ENCODE results near the gene TRIM46.

Gene TRIM46

DNA sequence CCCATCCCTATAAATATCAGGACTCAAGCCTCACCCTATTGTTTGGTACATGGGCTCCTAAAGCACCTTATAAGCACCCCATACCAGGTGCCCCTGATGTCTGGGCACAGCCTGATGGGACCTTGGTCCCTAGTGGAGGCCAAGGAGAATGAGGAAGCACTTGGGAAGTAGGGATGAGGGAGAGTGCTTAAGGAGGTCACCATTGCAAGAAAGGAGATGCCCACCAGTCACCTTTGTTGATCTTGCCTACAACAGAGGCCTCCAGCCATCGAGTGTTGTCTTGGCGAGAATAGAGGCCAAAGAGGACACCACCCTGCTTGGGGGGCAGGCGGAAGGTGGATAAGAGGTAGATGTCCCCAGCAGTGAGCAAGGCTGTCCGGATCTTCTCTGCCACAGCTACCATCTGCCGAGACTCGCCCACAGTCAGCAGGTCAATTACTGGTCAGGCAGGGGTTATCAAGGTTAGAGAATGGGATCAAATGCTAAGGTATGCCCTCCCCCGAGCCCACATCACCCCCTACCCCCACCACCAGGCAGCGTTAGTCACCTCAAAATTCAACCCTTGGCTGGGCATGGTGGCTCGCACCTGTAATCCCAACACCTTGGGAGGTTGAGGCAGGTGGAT, 32.4 kb downstream of the TRIM46 start:
- Histone ChIP-seq H3K36me3 (peaks cover 33% of the 10 kb centered on the region), H3K9me3 (ENCODE audit: severe bottlenecking) (no peaks in the 10 kb centered on the region), H3K27me3 (ENCODE audit: insufficient read depth, low read depth, severe bottlenecking) (no peaks in the 10 kb centered on the region), H3K4me3 (ENCODE audit: low read depth, low read length) (no peak overlapping the region), H3K27ac (no peak overlapping the region)
- DNase-seq = no peak
- TF ChIP-seq, protein P1, sequence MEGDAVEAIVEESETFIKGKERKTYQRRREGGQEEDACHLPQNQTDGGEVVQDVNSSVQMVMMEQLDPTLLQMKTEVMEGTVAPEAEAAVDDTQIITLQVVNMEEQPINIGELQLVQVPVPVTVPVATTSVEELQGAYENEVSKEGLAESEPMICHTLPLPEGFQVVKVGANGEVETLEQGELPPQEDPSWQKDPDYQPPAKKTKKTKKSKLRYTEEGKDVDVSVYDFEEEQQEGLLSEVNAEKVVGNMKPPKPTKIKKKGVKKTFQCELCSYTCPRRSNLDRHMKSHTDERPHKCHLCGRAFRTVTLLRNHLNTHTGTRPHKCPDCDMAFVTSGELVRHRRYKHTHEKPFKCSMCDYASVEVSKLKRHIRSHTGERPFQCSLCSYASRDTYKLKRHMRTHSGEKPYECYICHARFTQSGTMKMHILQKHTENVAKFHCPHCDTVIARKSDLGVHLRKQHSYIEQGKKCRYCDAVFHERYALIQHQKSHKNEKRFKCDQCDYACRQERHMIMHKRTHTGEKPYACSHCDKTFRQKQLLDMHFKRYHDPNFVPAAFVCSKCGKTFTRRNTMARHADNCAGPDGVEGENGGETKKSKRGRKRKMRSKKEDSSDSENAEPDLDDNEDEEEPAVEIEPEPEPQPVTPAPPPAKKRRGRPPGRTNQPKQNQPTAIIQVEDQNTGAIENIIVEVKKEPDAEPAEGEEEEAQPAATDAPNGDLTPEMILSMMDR (IDR thresholded peaks at IDR 0.05; ENCODE audit: low read depth, low read length) = no peak

DNA sequence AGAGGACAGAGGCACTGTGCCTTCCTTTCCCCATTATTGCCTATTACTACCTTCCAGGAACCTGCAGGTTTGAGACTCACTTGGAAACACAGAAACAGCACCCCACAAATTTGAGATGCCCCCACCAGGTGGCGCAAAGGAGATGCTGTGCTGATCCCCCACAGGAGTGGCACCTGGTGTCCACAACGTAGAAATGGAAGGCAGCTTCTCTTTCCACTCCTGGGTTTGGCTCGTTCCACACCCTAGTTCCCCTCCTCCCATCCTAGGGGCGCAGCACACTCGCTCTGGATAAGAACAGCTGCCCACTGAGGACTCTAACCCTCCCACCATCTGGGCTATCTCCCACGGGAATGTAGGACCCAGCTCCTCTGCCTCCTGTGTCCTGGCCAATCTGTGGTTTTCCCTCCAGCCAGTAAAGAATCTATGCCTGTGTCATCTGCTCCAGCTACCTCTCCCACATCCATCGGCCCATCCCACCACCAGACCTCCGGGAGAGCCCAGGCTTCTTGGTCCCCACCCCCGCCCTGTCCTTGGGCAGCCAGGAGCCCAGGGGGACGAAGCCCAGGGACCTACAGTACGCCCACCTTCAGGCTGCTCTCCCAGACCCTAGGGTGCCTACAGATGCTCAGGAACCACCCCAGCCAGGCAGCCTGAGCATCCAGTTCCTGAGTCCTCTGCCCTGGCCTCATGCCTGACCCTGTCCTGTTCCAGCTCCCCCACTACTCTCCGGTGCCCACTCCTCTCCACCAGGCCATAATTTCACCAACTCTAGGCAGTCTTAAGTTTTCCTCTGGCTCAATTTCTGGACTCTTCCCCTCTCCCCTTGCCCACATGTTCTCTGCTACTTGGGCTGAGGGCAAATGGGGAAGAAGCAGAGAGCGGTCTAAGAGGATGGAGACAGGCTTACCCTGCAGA, 33.5 kb downstream of the TRIM46 start:
- peak overlapping the region; percentile 96 for H3K27ac ChIP-seq
- peak overlapping the region; percentile 97 for H3K4me3 ChIP-seq (ENCODE audit: low read depth, low read length)
- peak; percentile 99 for DNase-seq
- no peaks in the 10 kb centered on the region for H3K27me3 ChIP-seq (ENCODE audit: insufficient read depth, low read depth, severe bottlenecking)
- no peaks in the 10 kb centered on the region for H3K9me3 ChIP-seq (ENCODE audit: severe bottlenecking)
- TF ChIP-seq, protein P1 (IDR thresholded peaks at IDR 0.05; ENCODE audit: low read depth, low read length) = peak; percentile 100
- peaks cover 26% of the 10 kb centered on the region for H3K36me3 ChIP-seq

DNA sequence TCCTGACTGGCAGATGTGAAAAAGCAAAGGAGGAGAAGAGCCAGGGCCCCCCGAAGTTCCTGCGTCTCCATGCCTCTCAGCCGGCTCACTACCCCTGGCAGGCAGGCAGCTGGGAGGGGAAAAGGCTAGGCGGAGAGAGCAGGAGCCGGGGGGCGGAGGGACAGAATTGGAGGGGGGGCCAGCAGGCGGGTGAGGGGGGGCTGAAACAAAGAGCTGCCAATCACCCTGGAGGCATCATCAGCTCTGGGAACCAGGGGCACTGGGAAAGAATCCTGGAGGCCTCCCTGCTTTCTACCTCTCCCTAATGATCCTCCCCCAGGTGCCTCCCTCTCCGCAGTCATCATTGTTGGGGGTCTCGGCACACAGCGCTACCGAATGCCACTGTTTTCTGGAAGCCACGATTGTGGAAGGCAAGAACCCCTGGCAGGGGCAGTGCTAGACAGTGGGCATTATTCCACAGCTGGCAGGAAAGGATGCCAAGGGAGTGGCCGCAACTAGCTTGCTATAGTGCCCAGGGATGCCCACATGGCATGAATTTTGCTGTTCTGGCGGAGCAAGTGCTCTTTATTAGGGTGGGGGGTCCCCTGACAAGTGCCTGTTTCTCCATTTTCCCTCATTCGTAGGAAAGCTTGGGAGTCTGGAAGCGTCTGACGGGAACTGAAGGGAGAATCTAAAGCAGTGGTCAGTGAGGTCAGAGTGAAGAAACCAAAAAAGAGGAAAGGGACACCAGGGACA, 34.3 kb downstream of the TRIM46 start, which contains the start of gene THBS3:
Gene THBS3 (minus strand): TSS at position 92 of the 735 bp plus-strand sequence. CDS start 21 bp downstream, at position 71.
- peak within 1 kb of the TSS; percentile 97 for H3K4me3 ChIP-seq (ENCODE audit: low read depth, low read length)
- TF ChIP-seq, protein P1 (IDR thresholded peaks at IDR 0.05; ENCODE audit: low read depth, low read length) = no peak
- H3K36me3 ChIP-seq = peaks cover 18% of the 10 kb centered on the region
- no peaks in the 10 kb centered on the region for H3K9me3 ChIP-seq (ENCODE audit: severe bottlenecking)
- H3K27ac ChIP-seq = peak within 1 kb of the TSS; percentile 96
- peak; percentile 91 for DNase-seq
- H3K27me3 ChIP-seq (ENCODE audit: insufficient read depth, low read depth, severe bottlenecking) = no peaks in the 10 kb centered on the region

DNA sequence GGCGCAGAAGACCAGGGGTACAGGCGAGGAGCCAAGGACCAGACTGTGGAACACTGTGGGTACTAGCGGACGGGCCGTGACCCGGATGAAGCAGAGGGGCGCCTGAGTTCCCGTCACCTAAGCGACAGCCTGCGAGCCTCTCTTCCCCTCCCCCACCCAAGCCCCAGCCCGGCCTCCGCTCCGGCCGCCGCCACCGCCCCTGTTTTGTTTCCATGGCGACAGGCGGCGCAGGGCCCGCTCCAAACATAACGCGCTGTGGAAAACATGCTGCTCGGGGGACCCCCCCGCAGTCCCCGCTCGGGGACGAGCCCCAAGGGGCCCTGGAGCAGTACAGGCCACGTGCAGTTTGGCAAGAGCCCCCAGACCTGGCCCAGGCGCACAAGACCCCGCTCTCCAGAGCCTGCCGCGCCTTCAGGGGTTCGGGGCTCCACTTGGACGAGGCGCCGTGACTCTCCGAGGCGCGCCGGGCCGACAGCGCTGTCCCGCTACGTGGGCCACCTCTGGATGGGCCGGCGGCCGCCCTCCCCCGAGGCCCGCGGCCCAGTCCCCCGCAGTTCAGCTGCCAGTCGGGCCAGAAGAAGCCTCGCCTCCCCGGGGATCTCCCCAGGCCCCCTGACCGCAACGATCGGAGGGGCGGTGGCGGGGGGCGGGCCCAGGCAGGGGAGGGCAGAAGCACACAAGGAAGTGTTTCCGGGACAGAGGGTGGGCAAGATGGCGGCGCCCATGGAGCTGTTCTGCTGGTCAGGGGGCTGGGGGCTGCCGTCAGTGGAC, 35.1 kb downstream of the TRIM46 start, which contains the start of gene MTX1:
Gene MTX1 (plus strand): TSS at position 155 of the 771 bp plus-strand sequence. CDS start 110 bp downstream, at position 265.
- Histone ChIP-seq H3K27me3 (ENCODE audit: insufficient read depth, low read depth, severe bottlenecking) (no peaks in the 10 kb centered on the region), H3K36me3 (peaks cover 14% of the 10 kb centered on the region), H3K27ac (peak within 1 kb of the TSS; percentile 96), H3K9me3 (ENCODE audit: severe bottlenecking) (no peaks in the 10 kb centered on the region), H3K4me3 (ENCODE audit: low read depth, low read length) (peak within 1 kb of the TSS; percentile 97)
- TF ChIP-seq, protein P1 (IDR thresholded peaks at IDR 0.05; ENCODE audit: low read depth, low read length) = no peak
- DNase-seq = peak; percentile 99

DNA sequence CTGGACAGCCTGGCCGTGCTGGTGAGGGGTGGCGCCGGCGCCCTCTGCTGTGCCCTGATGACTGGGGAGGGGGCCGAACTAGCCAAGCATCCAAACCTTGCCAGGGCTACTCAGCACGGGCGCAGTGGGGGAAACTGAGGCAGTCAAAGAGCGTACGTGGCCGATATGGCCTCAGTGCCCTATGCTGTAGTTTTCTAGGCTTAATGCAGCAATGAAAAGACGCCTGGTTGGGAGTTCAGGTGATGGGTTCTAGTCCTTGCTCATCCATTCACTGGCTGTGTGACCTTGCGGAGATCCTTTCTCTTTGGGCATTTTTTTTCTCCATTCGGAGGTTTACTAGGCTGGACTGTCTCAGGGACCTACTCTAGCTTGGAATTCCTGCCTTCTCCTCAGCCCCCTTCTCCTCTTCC, 35.7 kb downstream of the TRIM46 start:
- TF ChIP-seq, protein P1 (IDR thresholded peaks at IDR 0.05; ENCODE audit: low read depth, low read length) = 0 out of 2 replicates have a peak, but pooled peaks have one; percentile 16
- DNase-seq = no peak
- Histone ChIP-seq H3K9me3 (ENCODE audit: severe bottlenecking) (no peaks in the 10 kb centered on the region), H3K36me3 (peaks cover 14% of the 10 kb centered on the region), H3K27ac (peak overlapping the region; percentile 96), H3K27me3 (ENCODE audit: insufficient read depth, low read depth, severe bottlenecking) (no peaks in the 10 kb centered on the region), H3K4me3 (ENCODE audit: low read depth, low read length) (peak overlapping the region; percentile 97)

Data from WERI-Rb-1 (cell line).